ENCODE measurements around the gene CATSPERD.

Gene CATSPERD

DNA sequence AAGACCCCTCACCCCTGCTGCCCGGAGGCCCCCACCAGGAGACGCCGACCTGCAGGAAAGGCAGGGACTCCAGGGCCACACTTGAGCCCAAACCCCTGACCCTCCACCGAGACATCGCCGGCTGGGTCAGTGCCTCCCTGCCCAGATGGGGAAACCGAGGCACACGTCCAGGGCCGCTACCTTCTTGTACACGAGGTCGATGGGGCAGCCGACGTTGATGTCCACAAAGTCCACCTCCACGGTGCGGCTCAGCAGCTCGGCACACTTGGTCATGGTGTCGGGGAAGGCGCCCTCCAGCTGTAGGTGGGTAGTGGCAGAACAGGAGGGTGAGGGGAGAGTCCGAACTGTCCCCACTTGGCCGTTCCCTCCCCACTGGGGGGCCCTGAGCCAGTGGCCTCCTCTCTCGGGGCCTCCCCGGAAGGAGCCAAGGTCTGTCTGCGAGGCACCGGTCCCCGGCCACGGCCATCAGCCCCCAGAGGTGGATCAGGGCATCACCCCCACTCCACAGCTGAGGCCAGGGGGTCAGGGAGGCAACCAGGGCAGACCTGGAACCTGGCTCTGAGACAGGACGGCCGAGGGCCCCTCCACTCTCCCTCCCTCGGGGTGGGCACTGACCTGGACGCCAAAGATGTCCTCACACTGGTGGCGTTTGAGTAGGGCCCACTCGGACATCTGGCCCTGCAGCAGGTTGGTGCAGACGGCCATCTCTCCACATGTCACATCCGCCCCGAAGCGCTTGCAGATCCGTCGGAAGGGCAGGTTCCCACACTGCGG is 67.2 kb downstream of the CATSPERD start:
- DNase-seq (ENCODE audit: low read depth in 3 of 3), result no peak

DNA sequence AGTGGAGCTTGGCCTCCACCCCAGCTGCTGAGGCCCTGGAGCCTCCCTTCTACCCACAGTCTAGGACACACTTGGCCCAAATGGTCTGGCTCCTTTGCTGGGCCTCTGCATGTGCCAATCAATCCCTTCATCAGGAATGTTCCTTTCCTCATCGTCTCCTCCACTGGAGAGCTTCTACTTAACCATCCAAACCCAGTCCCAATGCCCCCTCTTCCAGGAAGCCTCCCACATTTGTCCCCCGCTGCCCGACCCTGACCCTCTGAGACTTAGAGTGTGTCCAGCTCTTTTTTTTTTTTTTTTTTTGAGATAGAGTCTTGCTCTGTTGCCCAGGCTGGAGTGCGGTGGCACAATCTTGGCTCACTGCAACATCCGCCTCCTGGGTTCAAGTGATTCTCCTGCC is 68.0 kb downstream of the CATSPERD start:
- DNase-seq (ENCODE audit: low read depth in 3 of 3), result no peak

DNA sequence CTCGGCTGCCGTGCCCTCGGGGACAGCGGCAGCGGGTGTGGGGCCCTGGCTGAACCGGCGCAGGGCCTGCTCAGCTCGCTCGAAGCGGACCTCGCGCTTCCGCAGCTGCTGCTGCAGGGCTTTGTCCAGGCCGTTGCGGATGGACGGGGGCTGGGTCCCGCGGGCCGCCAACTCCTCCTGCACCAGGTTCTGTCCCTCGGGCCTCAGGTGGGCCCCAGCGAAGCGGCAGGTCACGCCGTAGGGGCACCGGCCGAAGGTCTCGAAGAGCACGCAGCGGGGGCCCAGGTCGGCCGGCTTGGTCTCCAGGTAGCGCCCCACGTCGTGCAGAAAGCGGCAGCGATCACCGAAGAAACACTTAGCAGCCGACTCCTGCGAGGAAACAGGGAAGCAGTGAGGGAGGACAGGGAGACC is 68.9 kb downstream of the CATSPERD start:
- no peak for DNase-seq (ENCODE audit: low read depth in 3 of 3)

DNA sequence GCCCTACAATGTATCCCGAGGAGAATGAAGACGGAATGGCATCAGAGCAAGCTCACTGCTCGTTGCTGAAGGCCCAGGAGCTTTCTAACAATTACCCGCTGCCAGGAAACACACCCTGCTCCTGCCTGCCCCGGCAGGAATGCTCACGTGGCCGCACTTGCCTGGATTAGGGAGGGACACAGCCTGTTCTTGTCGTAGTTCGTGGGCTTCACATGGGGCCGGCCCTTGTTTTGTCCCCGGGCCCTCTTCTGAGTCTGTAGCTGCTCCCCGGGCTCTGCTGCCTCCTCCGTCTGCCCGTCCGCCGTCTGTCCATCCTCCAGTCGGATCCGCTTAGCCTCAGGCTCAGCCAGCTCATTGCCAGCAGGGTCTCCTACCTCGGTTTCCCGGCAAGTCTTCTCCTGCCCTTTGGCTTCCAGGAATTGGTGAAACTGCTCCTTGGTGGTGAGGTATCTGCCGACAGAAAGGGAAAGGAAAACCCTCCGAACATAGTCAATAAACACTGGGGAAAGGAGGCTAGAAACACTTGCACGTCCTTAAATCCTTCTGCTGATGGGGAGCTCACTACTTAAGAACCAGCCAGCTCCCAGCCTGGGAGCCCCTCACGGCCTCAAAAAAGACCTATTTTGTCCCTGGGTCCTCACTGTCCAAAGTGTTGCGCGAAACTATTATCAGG is 69.6 kb downstream of the CATSPERD start:
- no peak for DNase-seq (ENCODE audit: low read depth in 3 of 3)

DNA sequence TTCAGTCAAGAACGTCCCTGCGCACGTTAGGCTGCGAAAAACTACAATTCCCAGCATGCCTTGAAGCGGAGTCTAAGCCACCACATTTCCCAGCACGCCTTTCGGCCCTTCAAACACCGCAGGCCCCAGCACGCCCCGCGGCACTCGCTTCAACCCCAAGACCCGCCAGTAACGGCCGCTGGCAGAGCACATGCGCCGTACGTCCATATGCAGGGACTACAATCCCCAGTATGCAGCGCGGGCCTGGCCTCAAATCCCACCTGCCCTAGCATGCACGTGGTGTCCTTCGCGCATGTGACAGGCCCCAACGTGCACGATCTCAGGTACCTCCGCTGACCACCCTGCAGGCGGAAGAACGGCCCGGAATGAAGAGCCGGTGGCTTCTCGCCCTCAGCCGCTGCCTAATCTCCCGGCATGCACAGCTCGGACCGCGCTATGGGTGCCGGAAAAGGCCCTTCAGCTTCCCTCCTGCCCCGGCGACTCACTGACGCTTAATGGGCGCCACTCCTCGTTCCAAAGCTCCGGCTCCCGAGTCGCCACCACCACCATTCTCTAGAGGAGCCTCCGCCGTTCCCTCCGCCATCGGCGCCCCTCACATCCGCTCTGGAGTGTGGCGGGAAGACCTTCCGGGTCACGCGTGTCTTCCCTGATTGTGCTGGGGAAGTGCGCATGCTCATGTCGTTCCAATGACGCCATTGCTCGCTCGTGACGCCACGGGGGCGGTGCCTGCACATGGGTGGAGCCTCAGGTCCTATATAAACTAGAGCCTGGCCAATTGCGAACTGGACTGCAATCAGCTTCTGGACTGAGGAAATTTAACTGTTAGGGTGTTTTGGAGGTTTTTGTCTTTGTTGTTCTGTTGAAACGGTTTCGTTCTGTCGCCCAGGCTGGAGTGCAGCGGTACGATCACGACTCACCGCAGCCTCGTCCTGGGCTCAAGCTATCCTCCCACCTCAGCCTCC is 70.4 kb downstream of the CATSPERD start, which contains the start of gene DUS3L:
Gene DUS3L, minus strand, starts transcription at position 605 of the 962 bp plus-strand sequence. Its CDS starts 22 bp downstream, at position 583.
- peak; percentile 89 to 95 (median 93) for DNase-seq (ENCODE audit: low read depth in 3 of 3)

DNA sequence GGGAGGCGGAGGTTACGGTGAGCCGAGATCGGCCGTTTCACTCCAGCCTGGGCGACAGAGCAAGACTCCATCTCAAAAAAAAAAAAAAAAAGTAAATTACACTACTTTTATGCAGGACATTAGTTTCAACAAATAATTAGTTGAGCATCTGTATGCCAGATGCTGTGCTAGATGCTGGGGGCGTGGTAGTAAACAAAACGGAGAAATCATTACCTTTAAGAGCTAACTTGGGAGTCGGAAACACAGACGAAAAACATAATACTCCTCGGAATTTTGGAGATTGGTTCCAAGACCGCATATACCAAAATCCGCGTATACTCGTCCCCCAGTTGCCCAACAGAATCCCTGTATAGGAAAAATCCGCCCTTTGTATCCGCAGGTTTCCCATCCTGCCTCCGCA is 71.8 kb downstream of the CATSPERD start:
- DNase-seq (ENCODE audit: low read depth in 3 of 3), result no peak

DNA sequence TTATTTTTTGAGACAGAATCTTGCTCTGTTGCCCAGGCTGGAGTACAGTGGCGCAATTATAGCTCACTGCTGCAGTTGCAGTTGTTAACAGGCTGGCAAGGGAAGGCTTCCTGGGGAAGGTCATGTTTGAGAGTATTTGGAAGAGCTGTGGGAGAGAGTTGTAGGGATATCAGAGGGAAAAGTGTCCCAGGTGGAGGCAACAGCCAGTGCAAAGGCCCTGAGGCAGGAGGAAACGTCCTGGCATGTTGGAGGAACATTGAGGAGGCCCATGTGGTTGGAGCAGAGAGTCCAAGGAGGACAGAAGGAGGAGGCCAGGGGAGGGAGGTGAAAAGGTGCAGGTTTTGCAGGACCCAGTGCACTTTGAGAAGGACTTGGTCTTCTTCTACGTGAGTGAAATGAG is 72.8 kb downstream of the CATSPERD start:
- no peak for DNase-seq (ENCODE audit: low read depth in 3 of 3)

DNA sequence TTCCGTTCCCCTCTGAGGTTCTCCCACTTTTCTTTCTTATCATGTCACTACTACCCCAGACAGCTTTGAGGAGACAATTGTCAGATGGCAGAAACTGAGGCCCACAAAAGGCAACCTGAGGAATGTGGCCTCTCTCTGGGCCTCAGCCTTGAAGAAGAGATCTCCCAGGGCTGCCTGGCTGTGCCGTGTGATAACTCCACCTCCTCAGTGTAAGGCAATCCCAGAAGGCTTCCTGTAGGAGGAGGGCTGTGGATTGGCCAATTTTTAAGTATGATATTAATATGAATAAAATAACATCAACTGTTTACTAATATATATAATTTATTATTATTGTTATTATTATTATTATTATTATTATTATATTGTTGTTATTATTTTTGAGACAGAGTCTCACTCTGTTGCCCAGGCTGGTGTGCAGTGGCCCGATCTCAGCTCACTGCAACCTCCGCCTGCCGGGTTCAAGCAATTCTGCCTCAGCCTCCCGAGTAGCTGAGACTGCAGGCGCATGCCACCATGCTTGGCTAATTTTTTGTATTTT is 75.0 kb downstream of the CATSPERD start:
- DNase-seq (ENCODE audit: low read depth in 3 of 3), result no peak

DNA sequence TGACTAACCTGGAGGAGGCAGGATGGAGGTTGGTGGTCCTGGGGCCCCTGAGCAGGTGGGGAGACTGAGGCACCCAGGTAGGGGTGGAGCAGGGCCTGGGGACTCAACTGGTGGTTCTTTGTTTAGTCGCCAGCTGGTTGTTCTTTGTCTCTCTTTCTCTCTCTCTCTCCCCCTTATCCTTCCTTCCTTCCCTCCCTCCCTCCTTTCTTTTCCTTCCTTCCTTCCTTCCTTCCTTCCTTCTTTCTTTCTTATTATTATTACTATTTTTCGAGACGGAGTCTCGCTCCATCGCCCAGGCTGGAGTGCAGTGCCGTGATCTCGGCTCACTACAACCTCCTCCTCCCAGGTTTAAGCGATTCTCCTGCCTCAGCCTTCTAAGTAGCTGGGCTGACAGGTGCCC is 77.8 kb downstream of the CATSPERD start:
- DNase-seq (ENCODE audit: low read depth in 3 of 3), result no peak

DNA sequence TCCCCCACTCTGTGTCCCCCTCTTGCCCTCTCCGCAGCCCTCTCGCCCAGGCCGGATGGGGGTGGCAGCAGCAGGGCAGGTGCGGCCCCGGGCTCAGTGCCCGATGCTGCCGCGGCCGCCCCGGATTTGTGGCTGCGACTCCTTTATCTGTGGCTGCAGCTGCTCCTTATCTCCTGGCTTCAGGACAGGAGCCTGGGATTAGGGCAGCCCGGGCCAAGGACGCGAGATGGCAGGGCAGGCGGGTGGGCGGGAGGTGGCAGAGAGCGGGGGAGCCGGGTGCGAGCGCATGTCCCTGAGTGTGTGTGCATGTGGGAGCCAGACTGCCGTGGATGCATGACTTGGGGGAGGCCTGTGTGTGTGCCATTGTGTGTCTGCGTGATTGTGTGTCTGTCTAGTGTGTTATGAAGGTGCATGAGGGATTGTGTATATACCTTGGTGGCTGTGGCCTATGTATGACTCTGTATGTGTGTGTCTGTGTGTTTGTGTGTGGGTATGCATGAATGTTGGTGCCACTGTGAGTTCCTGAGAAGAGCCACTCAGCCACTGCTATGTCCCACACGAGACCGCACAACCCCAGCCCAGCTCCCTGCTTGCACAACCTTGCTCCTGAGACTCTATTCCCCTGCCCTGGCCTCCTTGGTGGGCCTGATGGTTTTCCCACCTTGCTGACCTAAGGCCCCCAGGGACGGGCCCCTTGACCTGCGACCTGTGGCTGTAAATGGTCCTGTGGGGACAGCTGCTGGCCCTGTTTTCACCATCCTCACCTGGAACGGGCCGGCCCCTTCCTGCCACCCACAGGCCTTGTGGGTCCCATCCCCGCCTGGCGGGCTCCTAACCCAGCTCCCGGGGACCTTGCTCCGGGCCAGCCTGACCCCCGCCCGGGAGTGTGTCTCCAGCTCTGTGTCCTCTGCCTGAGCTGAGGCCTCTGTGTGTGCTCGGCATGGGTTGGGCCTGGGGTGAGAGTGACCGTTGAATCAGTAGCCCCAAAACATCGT is 79.1 kb downstream of the CATSPERD start:
- DNase-seq (ENCODE audit: low read depth in 3 of 3), result no peak

DNA sequence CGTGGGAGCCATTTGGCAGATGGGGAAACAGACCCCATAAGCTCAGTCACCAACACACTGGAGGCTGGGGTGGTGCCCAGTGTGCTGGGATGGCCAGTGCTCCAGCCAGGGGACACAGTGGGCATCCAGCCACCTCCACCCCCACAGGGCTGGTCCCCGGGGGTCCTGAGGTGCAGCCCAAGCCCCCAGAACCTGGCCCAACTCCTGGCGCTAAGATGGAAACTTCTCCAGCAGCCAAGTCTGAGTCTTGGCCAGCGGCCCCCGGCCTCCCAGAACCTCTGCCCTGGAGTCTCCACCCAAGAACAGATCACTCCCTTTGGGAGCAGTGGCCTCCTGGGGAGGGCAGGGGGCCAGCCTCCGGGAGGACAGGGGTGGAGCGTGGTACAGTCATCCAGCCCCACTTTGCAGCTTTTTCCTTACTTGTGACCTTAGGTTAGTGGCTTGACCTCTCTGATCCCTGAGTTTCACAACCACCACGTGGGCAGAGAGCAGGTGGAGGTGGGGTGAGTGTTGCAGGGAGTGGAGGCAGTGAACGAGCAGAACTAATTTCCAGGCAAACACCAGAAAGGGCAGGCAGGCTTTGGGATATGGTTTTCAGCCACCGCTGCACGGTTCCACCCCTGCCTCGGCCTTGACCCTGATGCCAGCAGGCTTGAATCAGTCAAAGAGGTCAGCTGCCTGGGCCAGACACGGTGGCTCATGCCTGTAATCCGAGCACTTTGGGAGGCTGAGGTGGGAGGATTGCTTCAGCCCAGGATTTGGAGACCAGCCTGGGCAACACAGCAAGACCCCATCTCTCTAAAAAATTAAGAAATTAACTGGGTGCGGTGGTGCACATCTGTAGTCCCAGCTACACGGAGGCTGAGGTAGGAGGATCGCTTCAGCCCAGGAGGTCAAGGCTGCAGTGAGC is 80.2 kb downstream of the CATSPERD start:
- DNase-seq (ENCODE audit: low read depth in 3 of 3), result no peak

DNA sequence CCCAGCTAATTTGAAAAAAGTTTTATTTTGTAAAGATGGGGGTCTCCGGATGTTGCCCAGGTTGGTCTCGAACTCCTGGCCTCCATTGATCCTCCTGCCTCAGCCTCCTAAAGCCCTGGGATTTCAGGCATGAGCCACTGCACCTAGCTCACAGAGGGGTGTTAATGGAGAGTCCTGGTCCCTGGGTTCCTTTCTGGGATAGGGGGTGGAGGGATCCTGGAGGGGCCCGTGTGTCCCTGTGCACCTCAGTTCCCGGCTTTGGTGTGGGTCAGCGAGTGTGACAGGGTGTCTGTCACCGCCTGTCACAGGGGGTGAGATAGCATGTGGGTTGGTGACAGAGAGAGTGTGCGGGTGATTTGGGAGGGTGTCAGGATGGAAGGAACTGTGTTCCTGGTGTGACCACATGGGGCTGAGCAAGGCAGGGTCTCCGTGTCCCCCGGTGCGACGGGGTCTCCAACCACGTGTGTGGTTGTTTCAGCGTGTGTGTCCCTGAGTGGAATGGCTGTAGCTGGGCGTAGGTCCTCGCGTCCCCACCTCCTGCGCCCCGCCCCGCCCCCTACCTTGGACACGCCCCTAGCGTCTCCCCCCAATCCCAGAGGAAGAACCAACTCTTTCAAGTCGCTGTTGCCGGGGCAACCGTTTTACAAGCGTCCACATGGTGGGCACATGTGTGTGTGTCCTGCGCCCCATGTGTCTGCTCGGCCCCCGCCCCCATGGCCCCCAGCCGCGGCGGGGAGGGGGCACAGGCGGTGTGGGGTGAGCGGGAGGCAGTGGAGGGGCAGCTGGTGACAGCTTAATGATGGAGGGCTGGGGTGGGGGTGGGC is 81.6 kb downstream of the CATSPERD start:
- peak in 1 of 3 experiments; percentile 25 for DNase-seq (ENCODE audit: low read depth in 3 of 3)

DNA sequence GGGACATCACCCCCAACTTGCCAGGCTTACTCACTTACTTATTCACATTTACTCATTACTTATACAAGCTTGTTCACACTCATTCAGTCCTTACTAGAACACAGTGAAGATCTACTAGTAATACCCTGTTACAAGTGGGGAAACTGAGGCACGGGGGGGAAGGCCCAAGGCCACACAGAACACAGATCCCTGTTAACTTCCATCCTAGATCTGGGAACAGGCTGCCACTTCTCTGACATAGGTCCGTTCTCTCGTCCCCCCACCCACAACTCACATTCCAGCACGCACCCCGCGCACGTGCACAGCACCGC is 83.0 kb downstream of the CATSPERD start:
- no peak for DNase-seq (ENCODE audit: low read depth in 3 of 3)

DNA sequence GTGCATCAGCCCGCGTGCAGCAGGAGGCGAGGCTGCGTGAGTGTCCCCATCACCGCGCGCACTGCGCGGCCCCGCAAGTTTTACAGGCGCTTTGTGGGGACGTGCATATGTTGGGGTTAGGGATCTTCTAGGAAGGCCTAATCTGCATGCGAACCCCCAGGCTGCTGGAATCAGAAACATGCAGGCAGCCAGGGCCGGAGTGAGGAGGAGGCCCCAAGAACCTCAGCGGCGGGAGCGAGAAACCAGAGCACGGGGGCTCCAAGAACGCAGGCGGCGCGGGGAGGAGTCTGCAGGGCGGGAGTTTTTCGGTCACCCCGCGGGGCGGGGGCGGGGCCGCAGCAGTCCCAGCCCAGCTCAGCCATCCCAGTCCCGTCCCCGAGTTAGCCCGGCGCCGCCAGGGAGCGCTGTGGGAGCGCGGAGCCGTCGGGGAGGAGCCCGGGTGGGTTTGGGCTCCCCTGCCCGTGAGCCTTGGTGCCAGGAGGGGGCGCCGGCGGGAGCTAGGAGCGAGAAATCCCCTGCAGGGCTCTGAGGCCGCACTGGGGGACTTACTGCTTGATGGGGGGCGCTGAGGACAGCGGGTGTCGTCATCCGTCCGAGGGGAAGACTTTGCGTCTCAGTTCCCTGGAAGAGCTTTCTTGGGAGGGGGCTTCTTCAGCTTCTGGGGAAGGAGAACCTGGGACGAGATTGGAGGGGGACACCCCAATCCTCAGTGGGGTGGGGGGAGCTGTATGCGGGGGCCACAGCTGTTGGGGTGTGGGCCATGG is 83.5 kb downstream of the CATSPERD start:
- peak; percentile 83 to 95 (median 86) for DNase-seq (ENCODE audit: low read depth in 3 of 3)

DNA sequence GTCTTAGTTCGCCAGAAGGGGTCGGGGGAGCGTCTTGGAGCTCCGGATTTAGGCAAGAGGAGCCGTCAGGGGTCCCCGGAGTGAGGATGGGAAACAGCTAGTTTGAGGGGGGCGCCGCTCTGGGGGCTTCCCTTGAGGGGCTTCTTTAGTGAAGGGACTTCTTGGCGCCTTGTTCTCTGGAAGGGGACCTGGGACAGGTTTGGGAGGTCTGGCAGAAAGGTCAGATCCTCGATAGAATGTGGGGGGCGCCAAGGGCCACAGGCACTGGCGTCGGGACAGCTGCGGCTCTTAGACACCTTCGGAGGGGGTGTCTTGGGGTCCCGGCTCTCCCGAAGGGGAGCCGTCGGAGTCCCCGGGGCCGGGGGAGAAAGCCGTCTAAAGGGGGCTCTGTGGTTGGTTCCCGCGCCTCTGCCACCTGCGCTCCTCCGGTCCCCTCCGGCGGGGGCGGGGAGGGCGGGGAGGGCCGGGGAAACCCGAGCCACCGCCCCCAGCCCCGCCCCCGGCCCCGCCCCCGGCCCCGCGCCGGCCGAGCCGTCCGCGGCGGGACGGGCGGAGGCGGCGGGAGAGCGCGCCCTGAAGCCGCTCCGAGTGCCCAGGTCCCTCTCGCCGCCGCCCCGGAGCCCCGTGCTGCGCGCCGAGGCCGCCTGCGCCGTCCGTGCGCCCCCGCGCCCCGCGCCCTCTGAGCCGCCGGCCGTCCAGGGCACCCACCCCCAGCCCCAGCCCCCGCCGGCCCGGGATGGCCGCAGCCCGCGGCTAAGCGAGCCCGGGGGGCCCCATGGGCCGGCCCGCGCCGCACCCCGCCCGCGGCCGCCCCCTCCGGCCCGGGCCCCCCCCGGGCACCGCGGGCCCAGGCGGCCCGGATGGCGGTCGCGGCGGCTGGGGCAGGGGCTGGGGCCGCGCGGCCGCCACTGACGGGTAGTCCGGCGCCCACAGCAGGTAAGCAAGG is 84.4 kb downstream of the CATSPERD start, which contains the start of gene NRTN:
Gene NRTN, plus strand, starts transcription at position 552 of the 946 bp plus-strand sequence. CDS start 19,099 bp downstream, outside the sequence.
- peak in 1 of 3 experiments; percentile 50 for DNase-seq (ENCODE audit: low read depth in 3 of 3)

DNA sequence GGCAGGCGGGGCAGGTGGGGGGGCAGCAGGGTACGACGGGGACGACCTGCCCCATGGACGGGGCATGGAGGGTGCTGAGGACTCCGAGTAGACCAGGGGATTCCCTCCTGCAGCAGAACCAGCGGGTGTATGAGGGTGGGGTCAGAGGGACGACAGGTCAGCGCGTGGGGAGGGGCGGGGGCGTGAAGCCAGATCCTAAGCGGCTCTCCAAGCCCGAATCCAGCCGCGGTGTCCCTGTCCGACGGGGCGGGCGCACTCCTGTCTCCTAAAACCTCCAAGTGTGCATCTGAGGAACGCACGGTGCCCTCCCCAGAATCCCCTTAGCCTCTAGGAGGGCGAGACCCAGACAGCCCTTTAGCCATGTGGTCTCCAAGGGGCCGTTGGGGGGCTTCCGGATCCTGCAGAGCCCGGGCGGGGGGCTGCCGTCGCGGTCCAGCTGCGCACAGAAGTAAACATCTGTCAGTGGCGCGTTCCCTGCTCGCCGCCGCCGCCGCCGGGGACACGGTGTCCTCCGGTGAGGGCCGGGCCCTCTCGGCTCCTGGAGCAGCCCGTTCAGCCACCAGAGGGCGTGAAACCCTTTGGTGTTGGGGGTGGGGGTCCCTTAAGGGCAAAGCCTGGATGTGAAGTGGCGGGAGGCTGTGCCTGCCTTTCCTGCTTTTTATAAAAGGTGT is 85.2 kb downstream of the CATSPERD start:
- peak in 1 of 3 experiments; percentile 63 for DNase-seq (ENCODE audit: low read depth in 3 of 3)

All from stimulated activated CD4-positive, alpha-beta T cell treated with anti-CD3 and anti-CD28 coated beads, TNF-alpha, amount 100 ng/mL, for 24 hours (primary cell).